ENCODE measurements around the gene THOC6.

- TF ChIP-seq, protein P1, sequence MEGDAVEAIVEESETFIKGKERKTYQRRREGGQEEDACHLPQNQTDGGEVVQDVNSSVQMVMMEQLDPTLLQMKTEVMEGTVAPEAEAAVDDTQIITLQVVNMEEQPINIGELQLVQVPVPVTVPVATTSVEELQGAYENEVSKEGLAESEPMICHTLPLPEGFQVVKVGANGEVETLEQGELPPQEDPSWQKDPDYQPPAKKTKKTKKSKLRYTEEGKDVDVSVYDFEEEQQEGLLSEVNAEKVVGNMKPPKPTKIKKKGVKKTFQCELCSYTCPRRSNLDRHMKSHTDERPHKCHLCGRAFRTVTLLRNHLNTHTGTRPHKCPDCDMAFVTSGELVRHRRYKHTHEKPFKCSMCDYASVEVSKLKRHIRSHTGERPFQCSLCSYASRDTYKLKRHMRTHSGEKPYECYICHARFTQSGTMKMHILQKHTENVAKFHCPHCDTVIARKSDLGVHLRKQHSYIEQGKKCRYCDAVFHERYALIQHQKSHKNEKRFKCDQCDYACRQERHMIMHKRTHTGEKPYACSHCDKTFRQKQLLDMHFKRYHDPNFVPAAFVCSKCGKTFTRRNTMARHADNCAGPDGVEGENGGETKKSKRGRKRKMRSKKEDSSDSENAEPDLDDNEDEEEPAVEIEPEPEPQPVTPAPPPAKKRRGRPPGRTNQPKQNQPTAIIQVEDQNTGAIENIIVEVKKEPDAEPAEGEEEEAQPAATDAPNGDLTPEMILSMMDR (IDR thresholded peaks at IDR 0.05): no peak
- TF ChIP-seq EZH2 (IDR thresholded peaks at IDR 0.05; ENCODE audit: borderline replicate concordance, insufficient read depth, low read depth, low read length, poor library complexity, severe bottlenecking): no peak
Observed at GRCh38 chr16:2977440-2977839, 46.4 kb upstream of the THOC6 start.

All from B cell (primary cell).